ENCODE results near the gene HELB. TPM values are rescaled to one million over a fixed set of nuclear protein-coding genes. Genes with fewer than 3 reads are reported as not detected.

The HELB gene
- total RNA-seq, 1 donor from 2014 or later: 4.1 TPM

DNA sequence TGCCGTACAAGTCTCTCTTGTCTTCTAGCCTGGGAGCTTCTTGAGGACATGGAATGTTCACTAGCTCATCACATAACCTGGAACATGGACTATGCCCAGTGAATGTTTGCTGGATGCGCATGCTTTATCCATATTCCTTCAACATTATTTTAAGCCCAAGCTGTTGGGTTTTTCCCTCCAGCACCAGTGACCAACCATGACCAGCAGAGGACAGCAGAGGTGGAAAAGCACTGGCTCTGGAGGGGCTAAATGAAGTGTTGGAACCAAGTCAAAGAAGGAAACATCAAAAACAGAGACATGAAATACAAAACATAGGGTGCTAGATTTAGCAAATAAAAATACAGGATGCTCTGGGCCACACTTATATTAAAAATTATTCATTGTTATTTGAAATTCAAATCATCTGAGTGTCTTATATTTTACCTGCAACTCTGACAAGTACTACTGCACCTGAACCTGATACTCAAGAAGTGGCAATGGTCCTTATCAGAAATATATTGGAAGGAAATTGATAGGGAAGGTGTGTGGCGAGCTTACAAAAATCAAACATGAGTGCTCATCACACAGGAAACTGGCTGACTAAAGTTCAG lies 23.1 kb upstream of the HELB start:
- H3K36me3 Mint-ChIP-seq (ENCODE audit: low read depth, unreplicated experiment): no peaks in the 10 kb centered on the region
- H3K27me3 ChIP-seq (ENCODE audit: insufficient read depth, low read length): peaks cover 11% of the 10 kb centered on the region
- DNase-seq (ENCODE audit: low read depth) (peak; percentile 3), FAIRE-seq (no peak)
- peaks cover 6% of the 10 kb centered on the region for H3K27me3 Mint-ChIP-seq (ENCODE audit: low read depth, unreplicated experiment)
- no peak overlapping the region for H3K4me3 ChIP-seq (ENCODE audit: insufficient read depth, low read depth, low read length)
- no peaks in the 10 kb centered on the region for H4K20me1 ChIP-seq (ENCODE audit: insufficient read depth, low read length)
- no peaks in the 10 kb centered on the region for H3K4me1 ChIP-seq (ENCODE audit: insufficient read depth, low read length)
- no peak overlapping the region for H3K4me3 Mint-ChIP-seq (ENCODE audit: unreplicated experiment)
- no peak overlapping the region for H3K27ac ChIP-seq (ENCODE audit: low read depth, low read length)
- H3K4me1 Mint-ChIP-seq (ENCODE audit: low read depth, unreplicated experiment): no peaks in the 10 kb centered on the region
- no peak overlapping the region for H2AFZ ChIP-seq (ENCODE audit: low read depth, low read length)
- no peak overlapping the region for H3K27ac Mint-ChIP-seq (ENCODE audit: unreplicated experiment)
- no peaks in the 10 kb centered on the region for H3K36me3 ChIP-seq (ENCODE audit: insufficient read depth, low read length)
- H3K4me2 ChIP-seq (ENCODE audit: low read length): no peak overlapping the region
- no peaks in the 10 kb centered on the region for H3K9me3 ChIP-seq (ENCODE audit: insufficient read depth, low read depth, low read length)
- no peaks in the 10 kb centered on the region for H3K79me2 ChIP-seq (ENCODE audit: insufficient read depth, low read length)
- peak; percentile 69 for TF ChIP-seq CTCF (IDR thresholded peaks at IDR 0.05; ENCODE audit: insufficient read depth, low read depth, low read length)
- no peak for TF ChIP-seq EZH2 (IDR thresholded peaks at IDR 0.05; ENCODE audit: insufficient read depth, low read length)
- no peak overlapping the region for H3K9ac ChIP-seq (ENCODE audit: low read length)
- H3K9me3 Mint-ChIP-seq (ENCODE audit: unreplicated experiment): peaks cover 3% of the 10 kb centered on the region

DNA sequence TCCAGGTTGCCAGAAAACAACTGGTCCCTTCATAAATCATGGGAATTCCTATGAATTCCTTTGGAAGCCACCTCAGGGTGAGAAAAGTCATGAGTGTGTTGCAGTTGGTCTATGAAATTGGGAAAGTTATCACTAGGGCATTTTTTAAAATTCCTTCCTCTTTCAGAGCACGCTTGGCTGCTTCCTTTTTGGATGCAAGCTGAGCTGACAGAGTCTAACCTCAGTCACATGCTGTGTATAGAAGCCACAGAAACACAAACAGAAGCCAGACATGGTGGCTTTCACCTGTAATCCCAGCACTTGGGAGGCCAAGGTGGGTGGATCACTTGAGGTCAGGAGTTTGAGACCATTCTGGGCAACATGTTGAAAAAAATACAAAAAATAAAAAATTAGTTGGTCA lies 21.7 kb upstream of the HELB start:
- H3K27ac ChIP-seq (ENCODE audit: low read depth, low read length): no peak overlapping the region
- no peaks in the 10 kb centered on the region for H3K4me1 ChIP-seq (ENCODE audit: insufficient read depth, low read length)
- Mint-ChIP-seq H3K27me3 (ENCODE audit: low read depth, unreplicated experiment) (peaks cover 6% of the 10 kb centered on the region), H3K27ac (ENCODE audit: unreplicated experiment) (no peak overlapping the region), H3K4me1 (ENCODE audit: low read depth, unreplicated experiment) (no peaks in the 10 kb centered on the region), H3K9me3 (ENCODE audit: unreplicated experiment) (peaks cover 3% of the 10 kb centered on the region), H3K36me3 (ENCODE audit: low read depth, unreplicated experiment) (no peaks in the 10 kb centered on the region), H3K4me3 (ENCODE audit: unreplicated experiment) (no peak overlapping the region)
- H3K27me3 ChIP-seq (ENCODE audit: insufficient read depth, low read length): peaks cover 11% of the 10 kb centered on the region
- no peak overlapping the region for H3K4me3 ChIP-seq (ENCODE audit: insufficient read depth, low read depth, low read length)
- H3K4me2 ChIP-seq (ENCODE audit: low read length): no peak overlapping the region
- FAIRE-seq: no peak
- TF ChIP-seq CTCF (IDR thresholded peaks at IDR 0.05; ENCODE audit: insufficient read depth, low read depth, low read length) (no peak), EZH2 (IDR thresholded peaks at IDR 0.05; ENCODE audit: insufficient read depth, low read length) (no peak)
- H3K36me3 ChIP-seq (ENCODE audit: insufficient read depth, low read length): no peaks in the 10 kb centered on the region
- H3K9me3 ChIP-seq (ENCODE audit: insufficient read depth, low read depth, low read length): no peaks in the 10 kb centered on the region
- no peaks in the 10 kb centered on the region for H4K20me1 ChIP-seq (ENCODE audit: insufficient read depth, low read length)
- no peak for DNase-seq (ENCODE audit: low read depth)
- no peak overlapping the region for H3K9ac ChIP-seq (ENCODE audit: low read length)
- no peaks in the 10 kb centered on the region for H3K79me2 ChIP-seq (ENCODE audit: insufficient read depth, low read length)
- H2AFZ ChIP-seq (ENCODE audit: low read depth, low read length): no peak overlapping the region

- Histone ChIP-seq H3K79me2 (ENCODE audit: insufficient read depth, low read length) (no peaks in the 10 kb centered on the region), H3K27ac (ENCODE audit: low read depth, low read length) (no peak overlapping the region), H3K27me3 (ENCODE audit: insufficient read depth, low read length) (peaks cover 4% of the 10 kb centered on the region), H3K9me3 (ENCODE audit: insufficient read depth, low read depth, low read length) (no peaks in the 10 kb centered on the region), H3K36me3 (ENCODE audit: insufficient read depth, low read length) (no peaks in the 10 kb centered on the region), H3K4me3 (ENCODE audit: insufficient read depth, low read depth, low read length) (no peak overlapping the region), H3K4me1 (ENCODE audit: insufficient read depth, low read length) (no peaks in the 10 kb centered on the region), H2AFZ (ENCODE audit: low read depth, low read length) (no peak overlapping the region), H3K9ac (ENCODE audit: low read length) (no peak overlapping the region), H4K20me1 (ENCODE audit: insufficient read depth, low read length) (no peaks in the 10 kb centered on the region), H3K4me2 (ENCODE audit: low read length) (no peak overlapping the region)
- FAIRE-seq (no peak), DNase-seq (ENCODE audit: low read depth) (no peak)
- Mint-ChIP-seq H3K27ac (ENCODE audit: unreplicated experiment) (no peak overlapping the region), H3K36me3 (ENCODE audit: low read depth, unreplicated experiment) (no peaks in the 10 kb centered on the region), H3K4me3 (ENCODE audit: unreplicated experiment) (no peak overlapping the region), H3K27me3 (ENCODE audit: low read depth, unreplicated experiment) (peaks cover 6% of the 10 kb centered on the region), H3K4me1 (ENCODE audit: low read depth, unreplicated experiment) (no peaks in the 10 kb centered on the region), H3K9me3 (ENCODE audit: unreplicated experiment) (peaks cover 3% of the 10 kb centered on the region)
- no peak for TF ChIP-seq EZH2 (IDR thresholded peaks at IDR 0.05; ENCODE audit: insufficient read depth, low read length)
- no peak for TF ChIP-seq CTCF (IDR thresholded peaks at IDR 0.05; ENCODE audit: insufficient read depth, low read depth, low read length)
Observed at GRCh38 chr12:66282244-66282643, 20.0 kb upstream of the HELB start.
